ENCODE measurements around the gene UNC79.
"Not testable (repeated sequence)": the region's sequence is repeated elsewhere in the genome, so short reads cannot be mapped to it uniquely, and the experiment has no call there.

Gene UNC79

DNA sequence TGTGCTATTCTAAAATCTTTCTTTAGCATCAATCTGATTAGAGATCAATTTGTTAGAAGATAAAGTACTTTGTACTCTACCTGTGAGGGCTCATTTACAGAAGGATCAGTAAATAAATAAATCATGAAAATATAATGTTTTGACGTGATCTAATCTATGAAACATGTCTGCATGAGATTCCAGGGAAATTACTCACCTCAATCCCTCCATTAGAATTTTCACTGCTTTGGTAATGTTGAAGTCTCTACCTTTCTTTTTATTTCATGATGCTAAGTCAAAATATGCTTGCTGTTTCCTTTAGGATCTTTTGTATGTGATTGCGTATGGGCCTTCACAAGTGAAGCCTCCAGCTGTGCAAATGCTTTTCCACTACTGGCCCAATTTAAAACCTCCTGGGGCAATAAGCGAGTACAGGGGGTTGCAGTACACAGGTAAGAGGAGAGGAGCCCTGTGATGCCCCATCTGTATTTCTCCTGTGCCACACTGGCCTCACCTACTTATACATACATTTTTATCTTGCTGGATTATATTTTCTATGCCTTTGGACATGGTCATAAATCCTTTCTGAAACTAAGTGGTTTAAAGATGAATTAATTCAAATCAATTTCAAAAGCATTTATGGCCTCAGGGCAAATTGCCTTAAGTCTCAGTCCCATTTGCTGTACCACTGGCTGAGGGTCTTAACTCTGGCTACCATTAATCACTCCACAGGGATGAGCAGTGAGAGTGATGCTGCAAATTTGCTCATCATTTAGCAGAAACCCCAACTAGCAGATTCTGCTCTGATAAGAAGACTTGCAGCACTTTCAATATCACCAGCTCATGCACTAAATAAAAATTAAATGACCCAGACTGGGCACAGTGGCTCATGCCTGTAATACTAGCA is 66.4 kb downstream of the UNC79 start:
- DNase-seq: no peak

DNA sequence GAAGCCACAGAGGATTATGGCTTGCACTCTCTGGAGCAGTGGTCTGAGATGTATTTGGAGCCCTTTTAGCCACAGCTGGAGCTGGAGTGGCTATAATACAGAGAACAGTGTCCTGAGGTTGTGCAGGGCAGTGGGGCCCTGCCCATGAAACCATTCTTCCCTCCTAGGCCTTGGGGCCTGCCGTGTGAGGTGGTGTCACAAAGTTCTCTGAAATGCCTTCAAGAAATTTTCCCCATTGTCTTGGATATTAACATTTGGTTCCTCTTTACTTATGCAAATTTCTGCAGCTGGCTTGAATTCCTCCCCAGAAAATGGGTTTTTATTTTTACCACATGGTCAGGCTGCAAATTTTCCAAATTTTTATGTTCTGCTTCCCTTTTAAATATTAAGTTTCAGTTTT is 79.3 kb downstream of the UNC79 start:
- no peak for DNase-seq

DNA sequence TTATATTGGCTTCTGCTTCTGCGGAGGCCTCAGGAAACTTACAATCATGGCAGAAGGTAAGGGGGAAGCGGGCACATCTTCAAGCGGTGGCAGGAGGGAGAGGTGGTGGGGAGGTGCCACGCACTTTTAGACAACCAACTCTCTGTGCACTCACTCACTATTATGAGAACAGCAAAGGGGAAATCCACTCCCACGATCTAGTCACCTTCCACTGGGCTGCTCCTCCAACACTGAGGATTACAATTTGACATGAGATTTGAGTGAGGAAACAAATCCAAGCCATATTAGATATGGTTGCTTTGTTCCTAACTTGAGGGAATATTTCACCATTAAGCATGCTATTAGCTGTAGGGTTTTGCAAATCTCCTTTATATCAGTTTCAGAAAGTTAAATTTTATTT is 80.3 kb downstream of the UNC79 start:
- DNase-seq: no peak

DNA sequence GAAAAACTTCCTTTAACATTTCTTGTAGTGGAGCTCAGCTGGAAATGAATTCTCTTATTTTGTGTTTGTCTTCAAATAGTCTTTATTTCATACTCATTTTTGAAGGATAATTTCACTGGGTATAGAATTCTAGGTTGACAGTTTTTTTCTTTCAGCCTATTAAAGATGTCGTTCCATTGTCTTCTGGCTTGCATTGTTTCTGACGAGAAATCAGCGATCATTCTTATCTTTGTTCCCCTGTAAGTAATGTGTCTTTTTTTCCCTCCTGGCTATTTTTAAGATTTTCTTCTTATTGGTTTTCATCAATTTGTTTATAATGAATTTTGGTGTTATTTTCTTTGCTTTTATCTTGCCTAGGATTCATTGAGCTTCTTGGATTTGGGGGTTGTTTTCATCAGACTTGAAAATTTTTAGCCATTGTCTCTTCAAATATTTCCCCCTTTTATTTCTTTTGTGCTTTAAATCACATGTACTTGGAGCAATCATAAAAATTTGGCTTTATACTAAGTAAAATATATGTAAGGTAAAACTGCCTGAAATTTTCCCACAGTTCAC is 89.4 kb downstream of the UNC79 start:
- no peak for DNase-seq

DNA sequence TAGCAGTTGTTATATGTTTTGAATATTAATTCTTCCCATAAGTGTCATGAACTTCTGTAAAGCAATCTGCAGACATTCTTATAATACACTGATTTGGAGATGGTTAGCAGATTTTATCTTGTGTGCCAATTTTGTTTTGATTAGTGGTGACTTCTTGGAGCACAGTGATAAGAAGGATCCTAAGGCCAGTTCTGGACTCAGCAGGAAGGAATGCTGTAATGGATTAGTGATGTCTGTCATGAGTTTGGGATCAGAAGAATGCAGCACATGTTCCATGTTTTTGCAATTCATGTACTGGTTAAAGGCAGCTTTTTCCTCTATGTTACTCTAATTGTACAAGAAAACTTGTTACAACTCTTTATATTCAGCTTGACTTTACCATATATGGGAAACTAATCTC is 91.5 kb downstream of the UNC79 start:
- no peak for DNase-seq

DNA sequence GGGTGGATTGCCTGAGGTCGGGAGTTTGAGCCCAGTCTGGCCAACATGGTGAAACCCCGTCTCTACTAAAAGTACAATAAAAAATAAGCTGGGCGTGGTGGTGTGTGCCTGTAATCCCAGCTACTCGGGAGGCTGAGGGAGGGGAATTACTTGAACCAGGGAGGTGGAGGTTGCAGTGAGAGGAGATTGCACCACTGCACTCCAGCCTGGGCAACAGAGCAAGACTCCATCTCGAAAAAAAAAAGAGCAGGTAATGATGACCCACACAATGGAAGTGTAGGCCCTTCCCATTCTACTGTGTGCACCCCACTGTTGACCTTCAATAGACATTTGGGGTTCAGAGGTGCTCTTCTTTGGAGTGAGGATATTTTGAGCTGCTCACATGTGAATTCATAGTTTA is 94.5 kb downstream of the UNC79 start:
- DNase-seq: not testable (repeated sequence)

DNA sequence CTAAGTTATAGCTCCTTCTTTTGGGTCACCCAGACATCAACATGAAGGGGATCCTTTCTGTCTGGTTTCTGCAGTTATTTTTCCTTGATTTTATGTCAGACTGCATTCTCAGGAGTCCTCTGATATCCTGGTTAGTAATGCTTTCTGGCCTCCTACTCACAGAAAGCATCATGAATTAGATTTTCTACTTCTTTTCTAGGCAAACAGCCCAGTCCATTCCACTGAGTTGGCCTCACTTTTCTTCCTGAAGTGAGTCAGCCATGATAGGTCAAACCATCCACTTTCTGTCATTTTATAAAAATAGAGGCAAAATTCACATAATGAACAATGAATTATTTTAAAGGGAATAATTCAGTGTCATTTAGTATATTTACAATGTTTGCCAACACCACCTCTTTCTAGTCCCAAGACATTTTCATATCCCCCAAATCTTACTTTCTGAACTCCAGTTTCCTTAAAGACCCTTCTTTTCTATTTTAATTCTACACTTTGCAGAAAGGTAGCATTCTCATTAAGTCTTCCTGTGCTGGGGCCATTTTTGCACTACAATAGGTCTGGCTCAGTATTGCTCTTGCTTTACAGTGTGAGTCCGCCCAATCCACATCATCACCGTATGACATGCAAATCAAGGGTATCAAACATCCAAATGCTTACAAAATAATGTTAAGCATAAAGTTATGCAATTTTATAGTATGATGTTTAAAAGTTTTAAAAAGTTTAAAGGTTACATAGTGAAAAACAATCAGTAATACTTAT is 95.1 kb downstream of the UNC79 start:
- no peak for DNase-seq

DNA sequence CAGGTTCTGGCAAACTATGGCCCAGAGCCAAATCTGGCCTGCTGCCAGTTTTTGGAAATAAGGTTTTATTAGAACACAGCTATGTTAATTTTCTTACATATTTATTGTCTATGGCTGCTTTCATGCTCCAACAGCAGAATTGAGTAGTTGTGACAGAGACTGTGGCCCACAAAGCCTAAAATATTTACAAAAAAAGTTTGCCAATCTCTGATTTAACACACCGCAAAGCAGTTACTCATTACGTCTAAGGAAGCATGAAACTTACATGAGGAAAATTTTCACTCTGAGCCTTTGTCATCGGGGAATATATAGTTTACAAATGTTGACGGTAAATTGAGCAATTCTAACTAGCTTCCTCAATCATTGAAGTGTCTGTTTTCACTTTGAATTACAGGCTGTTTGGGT is 96.5 kb downstream of the UNC79 start:
- DNase-seq: no peak

DNA sequence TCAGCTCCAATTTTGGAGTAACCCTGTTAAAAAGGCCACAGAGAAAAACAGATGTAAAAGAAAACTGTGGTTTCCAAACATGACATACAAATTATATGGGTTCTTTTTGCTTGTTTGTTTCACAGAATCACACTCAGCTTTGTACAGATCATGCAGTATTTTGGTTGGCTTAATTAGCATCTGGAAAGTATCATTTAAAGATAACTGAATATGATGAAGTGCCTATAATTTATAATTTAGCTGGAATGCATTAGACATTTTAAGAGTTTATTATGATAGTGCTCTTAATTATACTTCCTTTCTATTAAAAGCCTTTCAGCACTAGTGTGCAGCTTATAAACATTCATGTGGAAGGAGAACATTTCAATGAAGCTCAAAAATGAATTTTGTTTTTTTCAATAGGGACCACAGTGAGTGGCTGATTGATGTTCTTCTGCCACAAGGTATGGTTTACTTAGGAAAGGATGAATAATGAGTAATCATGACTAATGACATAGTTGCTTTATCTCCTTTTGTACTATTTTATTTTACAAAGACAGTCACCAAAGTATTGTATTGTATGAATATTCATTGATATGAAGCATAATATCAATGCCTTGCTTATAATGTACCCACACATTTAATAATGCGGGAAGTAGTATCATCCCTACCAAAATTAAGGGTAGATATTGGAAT is 98.3 kb downstream of the UNC79 start:
- DNase-seq: no peak

DNA sequence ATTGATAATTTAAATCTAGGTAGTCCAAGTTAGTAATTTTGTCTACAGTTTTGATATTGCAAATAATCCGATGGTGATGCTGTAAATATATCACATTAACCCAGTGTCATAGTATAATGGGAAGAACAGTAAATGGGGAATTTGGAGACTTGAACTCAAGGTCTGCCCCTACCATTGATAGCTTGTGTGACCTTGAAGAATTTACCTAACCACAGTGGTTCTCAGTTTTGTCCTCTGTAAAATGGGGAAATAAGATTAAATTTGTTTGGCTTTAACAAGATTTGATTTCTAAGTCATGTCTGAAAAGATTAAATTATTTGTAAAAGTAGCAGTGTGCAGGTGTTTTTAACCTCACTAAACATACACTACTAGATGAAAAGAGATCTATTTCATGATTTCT is 100.9 kb downstream of the UNC79 start:
- DNase-seq: no peak

DNA sequence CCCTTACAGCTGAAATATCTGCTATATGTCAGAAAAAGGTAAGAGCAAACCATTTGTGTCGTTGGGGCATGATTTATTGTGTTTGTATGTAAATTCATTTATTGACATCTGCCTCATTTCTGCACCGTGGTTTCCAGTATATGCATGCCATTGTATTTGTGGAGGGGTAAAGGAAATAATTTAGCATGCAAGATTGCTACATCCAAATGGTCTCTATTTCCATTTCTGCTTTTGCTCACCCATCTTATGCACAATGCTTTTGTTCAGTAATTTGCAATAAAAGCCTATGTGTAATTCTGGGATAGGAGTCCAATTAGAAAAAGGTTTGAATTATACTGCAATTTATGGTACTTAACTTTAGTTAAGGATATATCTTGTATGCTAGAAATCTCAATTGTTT is 101.8 kb downstream of the UNC79 start:
- no peak for DNase-seq

DNA sequence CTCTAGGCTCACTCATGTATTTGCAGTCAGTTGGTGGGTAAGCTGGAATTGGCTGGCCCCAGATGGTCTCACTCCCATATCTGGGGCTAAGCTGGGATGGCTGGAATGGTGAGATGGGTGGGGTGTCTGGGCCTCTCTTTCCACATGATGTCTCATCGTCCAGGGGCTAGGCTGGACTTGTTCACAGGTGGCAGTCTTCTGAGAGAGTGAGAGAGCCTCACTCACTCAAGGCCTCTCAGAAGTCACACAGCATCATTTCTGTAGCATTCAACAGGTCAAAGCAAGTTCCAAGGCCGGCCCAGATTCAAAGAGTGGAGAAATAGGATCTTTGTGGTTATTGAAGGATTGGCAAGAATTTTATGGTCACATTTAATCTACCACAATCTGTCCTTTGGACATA is 102.7 kb downstream of the UNC79 start:
- DNase-seq: no peak

DNA sequence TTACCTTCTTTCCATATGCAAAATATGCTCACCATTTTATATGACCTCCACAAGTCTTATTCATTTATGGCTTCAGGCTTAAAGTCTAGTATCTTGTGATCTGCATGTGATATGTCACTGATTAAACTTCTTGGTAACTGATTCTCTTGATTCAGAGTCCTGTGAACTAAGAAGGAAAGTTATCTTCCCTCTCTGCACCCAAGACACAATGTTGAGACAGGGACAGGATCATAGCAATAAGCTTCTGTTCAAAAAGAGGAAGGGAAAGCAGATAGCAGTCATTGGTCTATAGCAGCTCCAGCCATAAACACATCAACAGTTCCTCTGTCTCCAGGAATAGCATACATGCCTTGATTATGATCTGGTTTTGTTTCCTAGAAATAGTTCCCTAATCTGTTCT is 103.1 kb downstream of the UNC79 start:
- no peak for DNase-seq

DNA sequence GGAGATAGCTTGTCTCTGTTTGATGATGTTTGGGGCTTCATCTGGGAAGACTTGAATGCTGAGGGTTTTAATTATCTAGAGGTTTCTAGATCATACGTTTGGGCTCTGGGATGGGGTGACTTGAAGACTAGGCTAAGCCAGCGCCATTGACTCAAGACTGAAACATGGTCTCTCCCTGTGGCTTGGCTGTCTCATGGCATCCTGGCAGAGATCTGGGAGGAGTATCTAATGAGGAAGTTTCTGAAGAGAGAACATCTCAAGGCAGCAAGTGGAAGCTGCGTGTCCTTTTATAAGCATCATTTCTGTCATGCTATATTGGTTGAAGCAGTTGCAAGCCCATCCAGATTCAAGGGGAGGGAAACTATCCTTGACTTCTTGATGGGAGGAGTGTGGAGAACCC is 104.8 kb downstream of the UNC79 start:
- no peak for DNase-seq

DNA sequence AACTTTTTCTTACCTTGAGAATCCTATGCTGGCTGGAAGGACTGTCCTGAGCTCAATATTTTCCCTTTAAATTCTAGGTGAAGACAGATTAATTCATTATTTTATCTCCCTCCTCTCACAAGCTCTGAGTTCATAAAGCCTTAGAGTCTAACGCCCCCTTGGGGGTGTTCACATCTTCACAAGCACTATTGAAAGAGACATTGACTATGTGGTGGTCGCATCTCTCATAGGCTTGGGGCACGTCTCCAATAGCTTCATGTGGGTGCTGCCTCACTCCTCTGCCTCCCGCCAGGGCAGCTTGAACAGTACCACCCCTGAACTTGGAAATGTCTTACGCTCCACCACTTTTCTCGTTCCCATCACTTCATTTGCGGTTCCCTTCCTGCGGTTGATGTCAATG is 106.2 kb downstream of the UNC79 start:
- DNase-seq: no peak

DNA sequence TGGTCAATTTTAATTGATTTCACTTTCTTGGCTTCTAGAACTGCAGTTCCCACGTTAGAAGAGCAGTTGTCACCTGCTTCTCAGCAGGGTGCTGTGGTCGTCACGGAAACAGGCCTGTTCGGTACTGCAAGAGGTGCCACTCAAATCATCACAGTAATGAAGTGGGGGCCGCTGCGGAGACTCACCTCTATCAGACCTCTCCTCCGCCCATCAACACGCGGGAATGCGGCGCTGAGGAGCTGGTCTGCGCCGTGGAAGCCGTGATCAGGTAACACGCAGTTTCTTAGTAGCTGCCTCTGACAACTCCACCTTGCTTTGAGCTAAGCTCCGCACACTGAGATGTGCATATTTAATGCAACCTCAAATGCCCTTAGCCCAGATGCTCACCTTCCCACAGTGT is 107.2 kb downstream of the UNC79 start:
- DNase-seq: no peak

DNA sequence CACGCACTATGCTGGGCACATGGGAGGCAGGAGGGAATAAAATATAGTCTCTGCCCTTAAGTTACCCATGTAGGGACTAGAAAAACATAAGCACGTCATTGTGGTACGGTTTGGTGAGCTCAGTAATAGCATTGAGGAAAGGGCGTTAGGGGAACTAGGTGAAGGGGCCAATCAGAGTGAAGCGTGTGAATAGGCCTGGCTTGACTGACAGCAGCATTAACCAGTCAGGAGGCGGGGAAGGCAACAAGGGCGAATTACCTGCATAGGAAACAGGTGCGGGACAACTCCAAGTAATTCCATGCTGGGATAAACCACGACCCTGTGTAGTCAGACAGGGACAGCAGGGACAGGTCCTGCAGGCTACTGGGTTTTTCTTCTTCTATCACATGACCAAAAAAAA is 107.7 kb downstream of the UNC79 start:
- peak in 1 of 2 donors; percentile 5 for DNase-seq

DNA sequence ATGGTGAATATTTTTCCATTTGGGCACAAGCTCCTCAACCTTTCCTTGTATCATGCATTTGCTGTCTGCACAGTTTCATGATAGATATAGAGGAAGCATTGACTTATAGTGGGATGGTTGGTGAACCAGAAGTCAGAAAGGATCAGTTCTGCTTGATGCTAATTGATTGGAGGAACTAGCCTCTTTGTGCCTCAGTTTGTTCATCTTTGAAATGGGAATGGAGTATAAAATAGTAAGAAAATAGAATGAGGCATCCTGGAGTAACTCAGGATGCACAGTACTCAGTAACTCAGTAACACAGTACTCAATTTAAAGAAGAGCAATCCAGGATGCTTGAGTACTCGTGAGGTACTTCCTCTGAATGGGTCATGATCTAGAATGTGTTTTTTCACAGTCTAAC is 109.5 kb downstream of the UNC79 start:
- DNase-seq: no peak

DNA sequence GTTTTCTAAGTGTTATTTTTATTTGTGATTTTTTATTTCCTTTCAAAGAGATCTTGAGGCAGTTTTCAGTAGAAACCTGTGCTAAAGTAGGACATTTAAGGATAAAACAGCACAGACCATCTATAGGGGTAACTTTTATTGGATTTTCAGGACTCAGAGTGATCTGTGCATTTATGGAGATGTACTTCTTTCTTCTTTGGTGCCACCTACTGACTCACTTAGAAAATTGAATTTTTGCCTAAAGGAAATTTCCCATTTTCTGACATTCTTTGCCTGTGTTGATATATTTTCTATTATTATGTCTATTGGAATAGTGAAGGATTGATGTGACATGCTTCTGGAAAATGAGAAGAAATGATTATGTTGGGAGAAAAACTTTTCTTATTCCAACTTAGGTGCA is 113.0 kb downstream of the UNC79 start:
- no peak for DNase-seq

DNA sequence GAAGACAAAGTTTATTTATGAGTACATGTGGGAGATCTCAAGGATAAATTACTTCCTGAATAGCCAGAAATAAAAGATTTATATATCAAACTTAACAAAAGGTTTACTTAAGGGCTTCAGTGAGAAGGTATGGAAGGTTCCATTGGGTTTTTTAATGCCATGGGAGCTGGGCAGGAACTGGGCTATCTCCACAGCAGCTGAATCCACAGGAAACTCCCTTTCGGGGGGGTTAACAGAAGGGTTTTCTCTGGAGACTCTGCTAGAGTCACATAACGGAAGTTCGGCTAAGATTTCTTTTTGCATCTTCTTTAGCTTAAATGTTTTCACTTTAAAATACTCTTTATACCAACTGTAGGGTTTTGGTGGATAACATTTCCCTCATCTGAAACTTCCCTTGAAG is 113.5 kb downstream of the UNC79 start:
- DNase-seq: no peak

DNA sequence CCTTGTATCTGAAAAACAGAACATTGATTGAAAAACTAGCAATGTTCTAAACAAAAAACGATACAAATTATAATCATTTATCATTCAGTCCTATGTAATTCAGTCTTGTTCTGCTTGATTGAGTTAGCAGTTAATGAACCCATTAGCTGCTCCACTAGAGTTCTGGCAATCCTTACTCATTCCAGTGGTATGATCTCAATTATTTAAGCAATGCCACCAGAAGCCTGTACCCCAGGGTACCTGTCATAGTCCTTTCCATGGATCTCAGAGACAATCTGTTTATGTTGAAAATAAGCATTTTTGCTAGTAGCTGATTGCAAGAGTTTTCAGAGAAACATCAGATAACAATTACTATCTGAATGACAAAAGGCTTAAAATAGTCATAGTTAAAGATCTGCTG is 115.9 kb downstream of the UNC79 start:
- no peak for DNase-seq

DNA sequence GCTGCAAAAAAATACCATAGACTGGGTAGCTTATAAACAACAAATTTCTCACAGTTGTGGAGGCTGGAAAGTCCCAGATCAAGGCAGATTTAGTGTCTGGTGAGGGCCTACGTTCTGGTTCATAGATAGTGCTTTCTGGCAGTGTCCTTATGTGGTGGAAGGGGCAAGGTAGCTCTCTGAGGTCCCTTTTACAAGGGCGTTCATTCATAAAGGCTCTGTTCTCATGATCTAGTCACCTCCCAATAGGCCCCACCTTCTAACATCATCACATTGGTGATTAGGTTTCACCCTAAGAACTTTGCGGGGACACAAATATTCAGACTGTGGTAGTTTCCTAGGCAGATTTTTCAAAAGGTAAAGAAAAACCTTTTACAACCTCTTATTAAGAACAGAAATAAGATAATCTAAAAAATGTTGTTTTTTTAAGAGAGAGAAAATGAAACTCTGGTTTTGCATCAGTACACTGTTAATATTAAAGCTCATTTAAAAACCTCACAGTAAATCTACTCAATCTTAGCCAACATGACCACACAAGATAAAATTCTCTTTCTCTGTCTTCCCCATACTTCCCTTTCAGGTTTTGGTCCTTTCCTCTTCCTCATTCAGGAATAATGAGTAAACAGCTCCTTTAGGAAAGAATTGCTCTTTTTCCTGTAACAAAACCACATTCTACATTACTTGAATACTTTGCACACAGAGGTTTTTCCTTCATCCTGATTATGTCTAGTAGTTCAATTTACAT is 117.5 kb downstream of the UNC79 start:
- DNase-seq: no peak

DNA sequence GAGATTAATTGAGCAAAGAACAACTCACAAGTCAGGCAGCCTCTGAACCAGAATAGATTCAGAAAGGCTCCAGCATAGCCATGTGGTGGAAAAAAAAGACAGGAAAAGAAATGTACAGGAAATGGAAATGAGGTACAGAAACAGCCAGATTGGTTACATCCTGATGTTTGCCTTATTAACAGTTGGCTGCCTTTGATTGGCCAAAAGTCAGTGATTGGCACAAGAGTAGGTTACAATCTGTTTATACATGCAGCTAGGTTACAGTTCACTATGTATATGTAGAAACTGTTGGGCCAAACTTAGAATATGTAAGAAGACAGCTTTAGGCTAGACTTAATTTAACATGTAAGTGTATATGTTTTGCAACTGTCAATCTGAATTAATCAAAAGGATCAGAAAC is 118.9 kb downstream of the UNC79 start:
- DNase-seq: no peak
